K562 (cell line): ENCODE measurements around the gene PTGER2. TPM values are rescaled to one million over a fixed set of nuclear protein-coding genes. Genes with fewer than 3 reads are reported as not detected.

Experiments used
- ATAC-seq: fragments of 200-7000 bp; cut with Tn5 transposase; 3 replicates; pipeline ENCODE4 v1.9.1; 2020; ENCODE audit warnings: moderate library complexity
- BruUV-seq: library from RNA; stranded (reverse); fragments of 400-500 nt; replicated peaks from 2 replicates; lab custom pipeline; 2021; lab: Mats Ljungman, UMichigan
- CTCF ChIA-PET: fragments of 300-600 bp; formaldehyde crosslinking; extraction: SDS; loops from one replicate; lab custom pipeline; 2021; ENCODE audit warnings: low intra/inter-chr PET ratio; lab: Yijun Ruan, JAX
- POLR2A ChIA-PET: fragments of 300-600, 350-650 bp; sonication (Branson Sonifier 250); formaldehyde crosslinking; extraction: SDS; loops from one replicate; lab custom pipeline; 2021; ENCODE audit warnings: antibody characterized with exemption, inconsistent platforms; lab: Yijun Ruan, JAX
- DNase-seq, 4 experiments: peaks; one replicate each; pipeline versions ENCODE4 v3.0.0 to v3.0.0-alpha.2; 2011 to 2018; ENCODE audit warnings: low spot score in 3 of 4, mixed read lengths in 3 of 4; ENCODE audit errors: extremely low read depth in 1 of 4
- FAIRE-seq: peaks from 2 replicates; lab custom pipeline; 2011; peaks lifted over from hg19 to GRCh38; lab: Jason Lieb, UNC
- H2AFZ ChIP-seq: 2 replicates; pipeline ENCODE4 v1.6.0; 2011; ENCODE audit warnings: low read depth, low read length, control low read depth, inconsistent platforms
- H3K27ac ChIP-seq: fragments of 200-600 bp; 3 replicates; pipeline ENCODE4 v1.8.0; 2011; ENCODE audit warnings: low read depth, mild to moderate bottlenecking, control low read depth, inconsistent platforms, low read length, moderate library complexity, mixed read lengths; ENCODE audit errors: extremely low read depth
- H3K27me3 ChIP-seq, 2 experiments: fragments of 300-600 bp in 1 of 2; 2 replicates in 1 of 2; 3 replicates in 1 of 2; pipeline versions ENCODE4 v1.6.0 to v1.8.0; 2011; ENCODE audit warnings: inconsistent platforms in 2 of 2, low read length in 2 of 2, mild to moderate bottlenecking in 1 of 2, mixed read lengths in 1 of 2, moderate library complexity in 1 of 2; ENCODE audit not compliant: control insufficient read depth in 2 of 2, insufficient read depth in 2 of 2
- H3K36me3 ChIP-seq: fragments of 300-600 bp; 3 replicates; pipeline ENCODE4 v1.8.0; 2011; ENCODE audit warnings: mild to moderate bottlenecking, low read length, inconsistent platforms; ENCODE audit not compliant: control insufficient read depth, insufficient read depth
- H3K4me1 ChIP-seq, 2 experiments: fragments of 200-600 bp in 1 of 2; replicated peaks in 1 of 2; 2 replicates in 1 of 2; 3 replicates in 1 of 2; pipeline versions ENCODE4 v1.5.1 to v1.8.0; 2011; ENCODE audit warnings: inconsistent platforms in 2 of 2, low read length in 2 of 2, mild to moderate bottlenecking in 1 of 2, mixed read lengths in 1 of 2, moderate library complexity in 1 of 2; ENCODE audit not compliant: control insufficient read depth in 2 of 2, insufficient read depth in 2 of 2
- H3K4me2 ChIP-seq: 2 replicates; pipeline ENCODE4 v1.6.1; 2011; ENCODE audit warnings: low read length, control low read depth, inconsistent platforms, mixed read lengths; ENCODE audit not compliant: insufficient read depth
- H3K4me3 ChIP-seq: fragments of 200-600 bp; sonication (generic), shearing (Covaris generic); 2 replicates; pipeline ENCODE4 v1.5.1; 2016; ENCODE audit warnings: control low read depth, inconsistent platforms
- H3K79me2 ChIP-seq: fragments of 200-600 bp; 3 replicates; pipeline ENCODE4 v1.8.0; 2011; ENCODE audit warnings: low read length, inconsistent platforms; ENCODE audit not compliant: control insufficient read depth, insufficient read depth
- H3K9ac ChIP-seq, 2 experiments: 2 replicates each; pipeline versions ENCODE4 v1.6.0 to v1.6.1; 2011; ENCODE audit warnings: low read depth in 2 of 2, low read length in 2 of 2, control low read depth in 1 of 2, inconsistent platforms in 1 of 2, mild to moderate bottlenecking in 1 of 2, mixed read lengths in 1 of 2; ENCODE audit not compliant: insufficient read depth in 1 of 2
- H3K9me1 ChIP-seq: one replicate; pipeline ENCODE4 v1.6.0; 2011; ENCODE audit warnings: inconsistent platforms, mild to moderate bottlenecking, low read length, moderate library complexity; ENCODE audit not compliant: control insufficient read depth, insufficient read depth
- H3K9me3 ChIP-seq: replicated peaks from 2 replicates; pipeline ENCODE4 v1.5.1; 2011; ENCODE audit warnings: low read depth, low read length, inconsistent platforms; ENCODE audit not compliant: control insufficient read depth, insufficient read depth
- H4K20me1 ChIP-seq: replicated peaks from 2 replicates; pipeline ENCODE4 v1.6.1; 2011; ENCODE audit warnings: low read length, inconsistent platforms, mixed read lengths; ENCODE audit not compliant: control insufficient read depth, insufficient read depth
- CAMTA2 ChIP-seq: fragments of 250-450 bp; sonication (Bioruptor Pico); conservative IDR thresholded peaks from 2 replicates; pipeline ENCODE4 v1.5.1; 2022
- MXD1 ChIP-seq: fragments of 250-450 bp; sonication (Bioruptor Pico); IDR thresholded peaks from 2 replicates; pipeline ENCODE4 v1.8.0; 2021; ENCODE audit warnings: borderline replicate concordance, mild to moderate bottlenecking, moderate library complexity; ENCODE audit not compliant: poor library complexity, severe bottlenecking
- NR2C1 ChIP-seq, 2 experiments: fragments of 450-650 bp; IDR thresholded peaks; 2 replicates each; pipeline ENCODE4 v1.6.1; 2017; ENCODE audit warnings: mild to moderate bottlenecking in 2 of 2, antibody characterized with exemption in 1 of 2, inconsistent platforms in 1 of 2, missing compliant biosample characterization in 1 of 2, missing genetic modification characterization in 1 of 2
- NR3C1 ChIP-seq: sonication (generic); formaldehyde crosslinking; IDR thresholded peaks from 2 replicates; pipeline ENCODE4 v1.8.1; 2022; ENCODE audit warnings: missing genetic modification reagents
- ZBTB2 ChIP-seq: fragments of 450-650 bp; IDR thresholded peaks from 2 replicates; pipeline ENCODE4 v1.6.1; 2016; ENCODE audit warnings: antibody characterized with exemption
- ZNF12 ChIP-seq: sonication (generic); formaldehyde crosslinking; IDR thresholded peaks from 2 replicates; pipeline ENCODE4 v1.4.0; 2020; ENCODE audit warnings: mild to moderate bottlenecking, missing genetic modification reagents
- WGBS: fragments of 100-300 bp; shearing (Covaris generic); methylation state at CpG from one replicate; pipeline ENCODE4 v1.1.6; 2016; ENCODE audit warnings: low coverage, mixed read lengths; ENCODE audit not compliant: insufficient coverage; ENCODE audit errors: missing lambda C conversion rate; 5-methylcytosine and 5-hydroxymethylcytosine counted together
- in situ Hi-C: fragments of 300-500 bp; cut with MboI; formaldehyde crosslinking; loops from 4 replicates; pipeline ENCODE4 v1.15.0; 2018; ENCODE audit warnings: inconsistent platforms, mixed read lengths
- intact Hi-C: fragments of 100-400 bp; cut with micrococcal nuclease; formaldehyde crosslinking; loops from 2 replicates; pipeline ENCODE4 v1.14.2; 2022
- polyA plus RNA-seq, 8 experiments: library from polyadenylated mRNA; depleted of rRNA in 4 of 8; stranded (reverse) in 5 of 8; unstranded in 3 of 8; fragments of >200 nt; fragmentation: Nextera tagmentation in 2 of 8; fragmentation: Illumina TruSeq in 1 of 8; extraction: Ambion mirVana in 2 of 8; extraction: Trizol in 1 of 8; gene quantifications; 2 replicates each; pipeline versions ENCODE4 v1.2.1 to v1.2.3, GENCODE V29; 2011 to 2014; ENCODE audit warnings: inconsistent platforms in 1 of 8, missing spikeins in 1 of 8
- total RNA-seq, 7 experiments: library from RNA; depleted of rRNA in 6 of 7; stranded (reverse); fragments of >200 nt in 6 of 7; fragmentation: Illumina TruSeq in 2 of 7; extraction: Trizol in 2 of 7; gene quantifications; 2 replicates each; pipeline versions ENCODE4 v1.2.1 to v1.2.3, GENCODE V29; 2011 to 2021; ENCODE audit warnings: low replicate concordance in 1 of 7

PTGER2 gene
- total and polyA plus RNA-seq, 9 of the 15 experiments (the other 6 are each of a cell fraction or from before 2014, with no cell fraction given), result not detected

- intact Hi-C loops (no loop called here), in situ Hi-C loops (no loop called here)
- no peak overlapping the region for H3K4me3 ChIP-seq
- no peaks in the 10 kb centered on the region for H3K27me3 ChIP-seq
- H3K4me1 ChIP-seq, result no peaks in the 10 kb centered on the region
- DNase-seq (no peak), ATAC-seq (no peak), FAIRE-seq (no peak)
- H3K36me3 ChIP-seq, result no peaks in the 10 kb centered on the region
- TF ChIP-seq ZBTB2 (no peak), NR3C1 (no peak), NR2C1 (IDR thresholded peaks at IDR 0.05) (no peak), NR2C1 (tag; IDR thresholded peaks at IDR 0.05) (no peak), MXD1 (CRISPR knock-in tag) (no peak), CAMTA2 (CRISPR knock-in tag) (no peak), ZNF12 (CRISPR knock-in tag) (no peak)
- H3K9me3 ChIP-seq, result no peaks in the 10 kb centered on the region
- no TSS peak for BruUV-seq
- H3K9me1 ChIP-seq, result no peaks in the 10 kb centered on the region
- no peaks in the 10 kb centered on the region for H4K20me1 ChIP-seq
- no peaks in the 10 kb centered on the region for H3K79me2 ChIP-seq
- ChIA-PET CTCF (no interaction called here), POLR2A (interaction anchor here (0.6 to 0.8 kb wide), 2 partner anchors 11 to 321 kb away, joined by 3 read pairs; no protein-coding TSS in a partner anchor)
- no peak overlapping the region for H3K27ac ChIP-seq
- WGBS, result 0% methylated on average over 2 of the region's 2 CpGs
- H2AFZ ChIP-seq, result no peak overlapping the region
- H3K4me2 ChIP-seq, result no peak overlapping the region
- H3K9ac ChIP-seq, result no peak overlapping the region
Observed at GRCh38 chr14:52355016-52355431, 40.9 kb downstream of the PTGER2 start.
